ENCODE results near the gene SMCO4.
"Not testable (repeated sequence)": the region's sequence is repeated elsewhere in the genome, so short reads cannot be mapped to it uniquely, and the experiment has no call there.

Gene SMCO4

GRCh38 chr11:93543292-93543977, at the start of gene SMCO4:
Gene SMCO4, minus strand, starts transcription at chr11:93543391. Its CDS starts 64,202 bp downstream, at chr11:93479189.
- DNase-seq (ENCODE audit: low read depth in 1 of 2, low spot score in 1 of 2): peak; percentile 41 to 45

GRCh38 chr11:93591247-93591898, 48.2 kb upstream of the SMCO4 start:
- DNase-seq (ENCODE audit: low read depth in 1 of 2, low spot score in 1 of 2): no peak

GRCh38 chr11:93589347-93589746, 46.2 kb upstream of the SMCO4 start:
- no peak for DNase-seq (ENCODE audit: low read depth in 1 of 2, low spot score in 1 of 2)

GRCh38 chr11:93587858-93588581, 44.8 kb upstream of the SMCO4 start:
- DNase-seq (ENCODE audit: low read depth in 1 of 2, low spot score in 1 of 2): no peak

- DNase-seq (ENCODE audit: low read depth in 1 of 2, low spot score in 1 of 2): not testable (repeated sequence)
These were observed 44.2 kb upstream of the SMCO4 start for GRCh38 chr11:93587425-93587824.

GRCh38 chr11:93585758-93586157, 42.6 kb upstream of the SMCO4 start:
- DNase-seq (ENCODE audit: low read depth in 1 of 2, low spot score in 1 of 2): no peak

- DNase-seq (ENCODE audit: low read depth in 1 of 2, low spot score in 1 of 2): no peak
These were observed 40.3 kb upstream of the SMCO4 start for GRCh38 chr11:93583490-93583889.

GRCh38 chr11:93579187-93579751, 36.1 kb upstream of the SMCO4 start:
- no peak for DNase-seq (ENCODE audit: low read depth in 1 of 2, low spot score in 1 of 2)

GRCh38 chr11:93577286-93577685, 34.1 kb upstream of the SMCO4 start:
- DNase-seq (ENCODE audit: low read depth in 1 of 2, low spot score in 1 of 2): no peak

GRCh38 chr11:93576870-93577269, 33.7 kb upstream of the SMCO4 start:
- DNase-seq (ENCODE audit: low read depth in 1 of 2, low spot score in 1 of 2): not testable (repeated sequence)

- DNase-seq (ENCODE audit: low read depth in 1 of 2, low spot score in 1 of 2): no peak
These were observed 31.5 kb upstream of the SMCO4 start for GRCh38 chr11:93574638-93575220.

- no peak for DNase-seq (ENCODE audit: low read depth in 1 of 2, low spot score in 1 of 2)
These were observed 30.0 kb upstream of the SMCO4 start for GRCh38 chr11:93573184-93573583.

- DNase-seq (ENCODE audit: low read depth in 1 of 2, low spot score in 1 of 2): no peak
These were observed 29.4 kb upstream of the SMCO4 start for GRCh38 chr11:93572621-93573020.

GRCh38 chr11:93572171-93572570, 29.0 kb upstream of the SMCO4 start:
- DNase-seq (ENCODE audit: low read depth in 1 of 2, low spot score in 1 of 2): no peak

- DNase-seq (ENCODE audit: low read depth in 1 of 2, low spot score in 1 of 2): no peak
These were observed 28.4 kb upstream of the SMCO4 start for GRCh38 chr11:93571612-93572011.

GRCh38 chr11:93570759-93571413, 27.7 kb upstream of the SMCO4 start:
- DNase-seq (ENCODE audit: low read depth in 1 of 2, low spot score in 1 of 2): no peak

GRCh38 chr11:93569496-93569895, 26.3 kb upstream of the SMCO4 start:
- no peak for DNase-seq (ENCODE audit: low read depth in 1 of 2, low spot score in 1 of 2)

- DNase-seq (ENCODE audit: low read depth in 1 of 2, low spot score in 1 of 2): no peak
These were observed 25.5 kb upstream of the SMCO4 start for GRCh38 chr11:93568726-93569125.

GRCh38 chr11:93567401-93567895, 24.3 kb upstream of the SMCO4 start:
- no peak for DNase-seq (ENCODE audit: low read depth in 1 of 2, low spot score in 1 of 2)

- DNase-seq (ENCODE audit: low read depth in 1 of 2, low spot score in 1 of 2): no peak
These were observed 21.7 kb upstream of the SMCO4 start for GRCh38 chr11:93564895-93565294.

- no peak for DNase-seq (ENCODE audit: low read depth in 1 of 2, low spot score in 1 of 2)
These were observed 20.7 kb upstream of the SMCO4 start for GRCh38 chr11:93563857-93564256.

All from activated CD4-positive, alpha-beta T cell treated with anti-CD3 and anti-CD28 coated beads, Interleukin-2, amount 50 U/mL, for 24 hours (primary cell).